Measurements from ENCODE around the gene KLHL20. TPM values are rescaled to one million over a fixed set of nuclear protein-coding genes. Genes with fewer than 3 reads are reported as not detected.

Gene KLHL20
- total RNA-seq, 1 donor from 2014 or later, result 19.6 TPM

- DNase-seq (ENCODE audit: low spot score), result no peak
Measured at GRCh38 chr1:173832748-173833147, 118.0 kb downstream of the KLHL20 start.

Other genes starting within 250 kb of the KLHL20 start
- gene PRDX6, start 237.6 kb upstream of the KLHL20 start, total RNA-seq, result 146 TPM
- gene SLC9C2, start 111.9 kb upstream of the KLHL20 start, total RNA-seq, result not detected
- gene TEX50, start 79.6 kb upstream of the KLHL20 start, total RNA-seq, result not detected
- 0.69 TPM for gene ANKRD45, start 45.1 kb upstream of the KLHL20 start, total RNA-seq
- gene DARS2, start 109.7 kb downstream of the KLHL20 start, total RNA-seq, result 16.9 TPM
- 5.5 TPM for gene CENPL, start 109.9 kb downstream of the KLHL20 start, total RNA-seq
- gene GAS5, start 153.0 kb downstream of the KLHL20 start, total RNA-seq, result 234 TPM
- 13.0 TPM for gene ZBTB37, start 153.4 kb downstream of the KLHL20 start, total RNA-seq
- 1.2 TPM for gene SERPINC1, start 202.3 kb downstream of the KLHL20 start, total RNA-seq